ENCODE measurements around the gene ANAPC7. TPM values are rescaled to one million over a fixed set of nuclear protein-coding genes. Genes with fewer than 3 reads are reported as not detected.
"Not testable (repeated sequence)": the region's sequence is repeated elsewhere in the genome, so short reads cannot be mapped to it uniquely, and the experiment has no call there.

The ANAPC7 gene
- total RNA-seq, 1 experiment from 2014 or later, result 52.4 TPM

GRCh38 chr12:110379631-110380030, 23.9 kb downstream of the ANAPC7 start:
- peaks cover 12% of the 10 kb centered on the region; the same call in 1 of the 2 replicates for H3F3A ChIP-seq (ENCODE audit: insufficient read depth, low read depth)
- no peak for DNase-seq
- H3K27me3 ChIP-seq (ENCODE audit: insufficient read depth, low read depth), result no peaks in the 10 kb centered on the region
- peaks cover 45% of the 10 kb centered on the region for H3K36me3 ChIP-seq (ENCODE audit: low read depth)
- no peaks in the 10 kb centered on the region for H3K79me2 ChIP-seq (ENCODE audit: low read depth)
- TF ChIP-seq EZH2 (IDR thresholded peaks at IDR 0.05; ENCODE audit: low read depth) (no peak), CTCF (conservative IDR thresholded peaks at IDR 0.05) (no peak)
- POLR2A ChIA-PET (ENCODE audit: unreplicated experiment), result no interaction called here
- no peaks in the 10 kb centered on the region for H3K4me1 ChIP-seq (replicated peaks; ENCODE audit: insufficient read depth)
- H3K4me2 ChIP-seq, result no peak overlapping the region
- BruUV-seq (replicated peaks), result no TSS peak
- CTCF ChIA-PET, result interaction anchor here (0.6 kb wide), 1 partner anchor 74 kb away, joined by 4 read pairs; no protein-coding TSS in a partner anchor
- no peaks in the 10 kb centered on the region for H3K9me3 ChIP-seq (ENCODE audit: insufficient read depth, low read depth)
- no peak overlapping the region for H3K27ac ChIP-seq
- H2AFZ ChIP-seq, result no peak overlapping the region
- no peak overlapping the region for H3K4me3 ChIP-seq
- no peaks in the 10 kb centered on the region for H4K20me1 ChIP-seq (ENCODE audit: insufficient read depth)
- H3K9me2 ChIP-seq (ENCODE audit: insufficient read depth), result no peaks in the 10 kb centered on the region
- intact Hi-C loops (cut with micrococcal nuclease; ENCODE audit: unreplicated experiment), result no loop called here

GRCh38 chr12:110379197-110379596, 24.3 kb downstream of the ANAPC7 start:
- Histone ChIP-seq H3K36me3 (ENCODE audit: low read depth) (peaks cover 41% of the 10 kb centered on the region), H4K20me1 (ENCODE audit: insufficient read depth) (no peaks in the 10 kb centered on the region), H3K4me1 (replicated peaks; ENCODE audit: insufficient read depth) (no peaks in the 10 kb centered on the region), H2AFZ (no peak overlapping the region), H3K79me2 (ENCODE audit: low read depth) (no peaks in the 10 kb centered on the region), H3K9me3 (ENCODE audit: insufficient read depth, low read depth) (no peaks in the 10 kb centered on the region), H3K27ac (no peak overlapping the region), H3K27me3 (ENCODE audit: insufficient read depth, low read depth) (no peaks in the 10 kb centered on the region), H3K9me2 (ENCODE audit: insufficient read depth) (no peaks in the 10 kb centered on the region), H3K4me3 (no peak overlapping the region), H3K4me2 (no peak overlapping the region), H3F3A (ENCODE audit: insufficient read depth, low read depth) (peaks cover 12% of the 10 kb centered on the region; the same call in 1 of the 2 replicates)
- no TSS peak for BruUV-seq (replicated peaks)
- intact Hi-C loops (cut with micrococcal nuclease; ENCODE audit: unreplicated experiment), result no loop called here
- ChIA-PET POLR2A (ENCODE audit: unreplicated experiment) (no interaction called here), CTCF (interaction anchor here (0.6 kb wide), 1 partner anchor 74 kb away, joined by 4 read pairs; no protein-coding TSS in a partner anchor)
- TF ChIP-seq EZH2 (IDR thresholded peaks at IDR 0.05; ENCODE audit: low read depth) (no peak), CTCF (conservative IDR thresholded peaks at IDR 0.05) (no peak)
- no peak for DNase-seq

GRCh38 chr12:110378131-110378790, 25.2 kb downstream of the ANAPC7 start:
- H3K27ac ChIP-seq; BruUV-seq (replicated peaks); H3K79me2 ChIP-seq (ENCODE audit: low read depth); H3K4me1 ChIP-seq (replicated peaks; ENCODE audit: insufficient read depth); H3K9me2 ChIP-seq (ENCODE audit: insufficient read depth); H3K4me2 ChIP-seq; DNase-seq; H3K27me3 ChIP-seq (ENCODE audit: insufficient read depth, low read depth); POLR2A ChIA-PET (ENCODE audit: unreplicated experiment); H3K9me3 ChIP-seq (ENCODE audit: insufficient read depth, low read depth); H3K4me3 ChIP-seq; intact Hi-C loops (cut with micrococcal nuclease; ENCODE audit: unreplicated experiment); H4K20me1 ChIP-seq (ENCODE audit: insufficient read depth); CTCF ChIA-PET; H2AFZ ChIP-seq: not testable (repeated sequence)
- Histone ChIP-seq H3K36me3 (ENCODE audit: low read depth) (peaks cover 47% of the 10 kb centered on the region), H3F3A (ENCODE audit: insufficient read depth, low read depth) (peaks cover 12% of the 10 kb centered on the region; the same call in 1 of the 2 replicates)
